ENCODE results near the gene RYR2. TPM values are rescaled to one million over a fixed set of nuclear protein-coding genes. Genes with fewer than 3 reads are reported as not detected.
"Not testable (repeated sequence)": the region's sequence is repeated elsewhere in the genome, so short reads cannot be mapped to it uniquely, and the experiment has no call there.

Gene RYR2
- total RNA-seq, 1 donor from 2014 or later, result 7.8 TPM

- no peak for DNase-seq
- no peak overlapping the region for H3K4me3 ChIP-seq
- TF ChIP-seq CTCF (IDR thresholded peaks at IDR 0.05), result no peak
- H3K27ac ChIP-seq, result no peak overlapping the region
- no peak for ATAC-seq
- H3K36me3 ChIP-seq, result no peaks in the 10 kb centered on the region
- intact Hi-C loops (cut with DNase I), result no loop called here
- H3K4me1 ChIP-seq, result no peaks in the 10 kb centered on the region
- no peaks in the 10 kb centered on the region for H3K27me3 ChIP-seq
- no peaks in the 10 kb centered on the region for H3K9me3 ChIP-seq
Observed at GRCh38 chr1:237353918-237354317, 311.9 kb downstream of the RYR2 start.

GRCh38 chr1:237355022-237355421 lies 313.0 kb downstream of the RYR2 start:
- intact Hi-C loops (cut with DNase I), result no loop called here
- no peak for ATAC-seq
- no peak overlapping the region for H3K4me3 ChIP-seq
- H3K27me3 ChIP-seq, result no peaks in the 10 kb centered on the region
- TF ChIP-seq CTCF (IDR thresholded peaks at IDR 0.05), result no peak
- no peaks in the 10 kb centered on the region for H3K9me3 ChIP-seq
- H3K4me1 ChIP-seq, result no peaks in the 10 kb centered on the region
- H3K36me3 ChIP-seq, result no peaks in the 10 kb centered on the region
- H3K27ac ChIP-seq, result no peak overlapping the region
- no peak for DNase-seq

GRCh38 chr1:237358555-237358954 lies 316.6 kb downstream of the RYR2 start:
- Histone ChIP-seq H3K27ac (no peak overlapping the region), H3K27me3 (no peaks in the 10 kb centered on the region), H3K4me3 (no peak overlapping the region), H3K36me3 (no peaks in the 10 kb centered on the region), H3K4me1 (no peaks in the 10 kb centered on the region), H3K9me3 (no peaks in the 10 kb centered on the region)
- DNase-seq (no peak), ATAC-seq (peak; percentile 32)
- intact Hi-C loops (cut with DNase I), result no loop called here
- no peak for TF ChIP-seq CTCF (IDR thresholded peaks at IDR 0.05)

DNA sequence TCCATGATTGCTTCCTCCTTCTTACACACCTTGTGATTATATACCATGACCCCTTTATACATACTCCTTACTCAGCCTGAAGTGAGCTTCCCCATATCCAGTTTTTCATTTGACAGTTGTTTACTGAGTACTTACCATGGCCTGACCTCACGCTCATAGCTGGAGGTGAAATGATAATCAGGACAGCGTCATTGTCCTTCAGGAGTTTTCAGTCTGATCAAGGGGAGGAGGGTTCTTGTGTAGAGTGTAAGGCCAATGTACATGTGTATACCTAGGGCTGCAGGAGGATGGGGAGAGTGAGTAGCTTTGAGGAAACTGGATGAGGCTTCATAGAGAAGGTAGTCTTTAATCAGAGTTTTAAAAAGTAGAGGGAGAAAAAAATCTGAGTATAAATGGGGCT lies 325.8 kb downstream of the RYR2 start:
- TF ChIP-seq CTCF (IDR thresholded peaks at IDR 0.05), result no peak
- intact Hi-C loops (cut with DNase I), result no loop called here
- H3K27ac ChIP-seq, result no peak overlapping the region
- no peak overlapping the region for H3K4me3 ChIP-seq
- no peaks in the 10 kb centered on the region for H3K9me3 ChIP-seq
- no peak for ATAC-seq
- H3K4me1 ChIP-seq, result no peaks in the 10 kb centered on the region
- no peak for DNase-seq
- H3K27me3 ChIP-seq, result no peaks in the 10 kb centered on the region
- no peaks in the 10 kb centered on the region for H3K36me3 ChIP-seq

DNA sequence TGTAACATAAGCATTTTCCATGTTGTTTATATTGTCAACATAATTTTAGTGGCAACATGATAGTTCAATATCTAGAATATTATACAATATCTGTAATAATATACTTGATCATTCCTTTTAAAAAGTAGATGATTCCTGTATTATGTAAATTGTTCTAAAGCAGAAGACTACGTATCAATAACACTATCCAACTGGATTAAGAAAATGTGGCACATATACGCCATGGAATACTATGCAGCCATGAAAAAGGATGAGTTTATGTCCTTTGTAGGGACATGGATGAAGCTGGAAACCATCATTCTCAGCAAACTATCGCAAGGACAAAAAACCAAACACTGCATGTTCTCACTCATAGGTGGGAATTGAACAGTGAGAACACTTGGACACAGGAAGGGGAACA lies 329.5 kb downstream of the RYR2 start:
- DNase-seq; H3K4me1 ChIP-seq; H3K4me3 ChIP-seq; H3K36me3 ChIP-seq; H3K27ac ChIP-seq; ATAC-seq; H3K9me3 ChIP-seq; H3K27me3 ChIP-seq; intact Hi-C loops (cut with DNase I): not testable (repeated sequence)

DNA sequence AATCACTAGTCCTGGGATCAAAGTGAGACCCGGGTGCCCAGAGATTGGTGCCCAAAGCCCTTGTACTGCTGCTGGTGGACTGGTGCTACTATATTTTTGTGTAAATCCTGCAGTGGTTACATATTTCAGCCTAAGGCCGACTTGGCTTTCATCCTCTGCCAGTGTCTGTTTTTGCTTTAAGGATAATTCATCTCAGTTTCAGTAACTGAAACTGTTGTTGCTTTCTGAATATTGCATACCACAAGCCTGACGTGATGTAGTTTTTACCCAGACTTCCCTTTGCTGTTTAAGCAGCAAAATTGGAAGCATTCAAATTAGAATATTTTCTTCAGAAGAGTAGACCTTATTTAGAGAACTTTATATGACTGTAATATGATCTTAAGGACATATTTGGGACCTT lies 341.8 kb downstream of the RYR2 start:
- Histone ChIP-seq H3K9me3 (no peaks in the 10 kb centered on the region), H3K4me3 (no peak overlapping the region)
- no peak for ATAC-seq

More for the DNA sequence above, 341.8 kb downstream of the RYR2 start:
- Histone ChIP-seq H3K27ac (no peak overlapping the region), H3K4me1 (no peaks in the 10 kb centered on the region), H3K27me3 (peaks cover 3% of the 10 kb centered on the region), H3K36me3 (no peaks in the 10 kb centered on the region)
- intact Hi-C loops (cut with DNase I), result no loop called here
- no peak for TF ChIP-seq CTCF (IDR thresholded peaks at IDR 0.05)
- no peak for DNase-seq
